HG02973 (cell line): ENCODE data around the gene CD300A.
"Not testable (repeated sequence)": the region's sequence is repeated elsewhere in the genome, so short reads cannot be mapped to it uniquely, and the experiment has no call there.

Source experiments
- ATAC-seq: cut with Tn5 transposase; IDR thresholded peaks from one replicate; pipeline ENCODE4 v1.9.1; 2021; ENCODE audit warnings: moderate library complexity; ENCODE audit not compliant: unreplicated experiment

CD300A gene

GRCh38 chr17:74478420-74479100, 12.1 kb downstream of the CD300A start:
- ATAC-seq = no peak

- no peak for ATAC-seq
Measured at GRCh38 chr17:74480290-74480689, 13.9 kb downstream of the CD300A start.

GRCh38 chr17:74481621-74482020, 15.2 kb downstream of the CD300A start:
- ATAC-seq = no peak

GRCh38 chr17:74484066-74484465, 17.6 kb downstream of the CD300A start:
- no peak for ATAC-seq

- ATAC-seq = no peak
Measured at GRCh38 chr17:74485022-74485743, 18.7 kb downstream of the CD300A start.

GRCh38 chr17:74485841-74486240, 19.4 kb downstream of the CD300A start:
- ATAC-seq = no peak

- not testable (repeated sequence) for ATAC-seq
Measured at GRCh38 chr17:74488276-74488675, 21.8 kb downstream of the CD300A start.

GRCh38 chr17:74490716-74491115, 24.3 kb downstream of the CD300A start:
- no peak for ATAC-seq

- ATAC-seq = no peak
Measured at GRCh38 chr17:74491626-74492025, 25.2 kb downstream of the CD300A start.

- ATAC-seq = no peak
Measured at GRCh38 chr17:74493331-74493833, 26.9 kb downstream of the CD300A start.

GRCh38 chr17:74497471-74497870, 31.0 kb downstream of the CD300A start:
- ATAC-seq = no peak

GRCh38 chr17:74499992-74500391, 33.6 kb downstream of the CD300A start:
- ATAC-seq = no peak

GRCh38 chr17:74502861-74503260, 36.4 kb downstream of the CD300A start:
- ATAC-seq = no peak

- ATAC-seq = not testable (repeated sequence)
Measured at GRCh38 chr17:74503949-74504348, 37.5 kb downstream of the CD300A start.

- no peak for ATAC-seq
Measured at GRCh38 chr17:74508156-74508555, 41.7 kb downstream of the CD300A start.

GRCh38 chr17:74512036-74512435, 45.6 kb downstream of the CD300A start:
- no peak for ATAC-seq

- ATAC-seq = peak; percentile 74
Measured at GRCh38 chr17:74512624-74513091, 46.2 kb downstream of the CD300A start.

- no peak for ATAC-seq
Measured at GRCh38 chr17:74513987-74514631, 47.7 kb downstream of the CD300A start.

GRCh38 chr17:74514632-74515334, 48.3 kb downstream of the CD300A start:
- no peak for ATAC-seq

- no peak for ATAC-seq
Measured at GRCh38 chr17:74515941-74516340, 49.5 kb downstream of the CD300A start.
